GM21723 (cell line): ENCODE results near the gene SPTBN5.

ENCODE experiments used
- ATAC-seq: cut with Tn5 transposase; IDR thresholded peaks from one replicate; pipeline ENCODE4 v1.9.1; 2021; ENCODE audit warnings: mild to moderate bottlenecking, moderate library complexity; ENCODE audit not compliant: unreplicated experiment

Gene SPTBN5

DNA sequence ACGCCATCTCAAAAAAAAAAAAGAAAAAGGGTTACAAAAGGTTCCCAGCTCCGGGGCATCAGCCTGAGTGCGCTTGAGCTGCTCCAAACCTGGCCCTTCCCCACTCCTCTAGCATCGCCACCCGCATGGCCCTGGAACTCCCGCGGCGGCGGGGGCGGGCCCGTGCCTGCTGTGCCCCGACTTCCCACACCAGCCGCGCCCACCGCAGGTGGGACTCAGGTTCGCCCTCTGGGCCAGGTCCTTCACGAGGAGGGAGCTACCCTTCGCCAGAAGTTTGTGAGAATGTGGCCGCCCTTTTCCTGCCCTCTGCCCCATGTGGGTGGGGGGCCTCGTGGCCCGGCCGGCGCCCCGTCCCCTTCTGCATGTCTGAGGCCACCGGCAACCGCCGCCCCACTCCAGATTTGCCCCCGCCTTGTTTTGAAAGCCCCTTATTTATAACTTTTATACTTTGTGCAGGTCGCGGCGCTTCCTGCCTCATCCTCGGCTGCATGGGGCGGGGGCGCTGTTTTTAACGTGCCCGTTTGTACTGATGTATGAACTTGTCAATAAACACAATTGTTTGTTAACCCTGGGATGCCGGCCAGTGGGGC is 66.5 kb downstream of the SPTBN5 start:
- peak; percentile 13 for ATAC-seq

- ATAC-seq: no peak
Observed at GRCh38 chr15:41825572-41826535, 68.0 kb downstream of the SPTBN5 start.

GRCh38 chr15:41825145-41825544 is 68.7 kb downstream of the SPTBN5 start:
- ATAC-seq: no peak

DNA sequence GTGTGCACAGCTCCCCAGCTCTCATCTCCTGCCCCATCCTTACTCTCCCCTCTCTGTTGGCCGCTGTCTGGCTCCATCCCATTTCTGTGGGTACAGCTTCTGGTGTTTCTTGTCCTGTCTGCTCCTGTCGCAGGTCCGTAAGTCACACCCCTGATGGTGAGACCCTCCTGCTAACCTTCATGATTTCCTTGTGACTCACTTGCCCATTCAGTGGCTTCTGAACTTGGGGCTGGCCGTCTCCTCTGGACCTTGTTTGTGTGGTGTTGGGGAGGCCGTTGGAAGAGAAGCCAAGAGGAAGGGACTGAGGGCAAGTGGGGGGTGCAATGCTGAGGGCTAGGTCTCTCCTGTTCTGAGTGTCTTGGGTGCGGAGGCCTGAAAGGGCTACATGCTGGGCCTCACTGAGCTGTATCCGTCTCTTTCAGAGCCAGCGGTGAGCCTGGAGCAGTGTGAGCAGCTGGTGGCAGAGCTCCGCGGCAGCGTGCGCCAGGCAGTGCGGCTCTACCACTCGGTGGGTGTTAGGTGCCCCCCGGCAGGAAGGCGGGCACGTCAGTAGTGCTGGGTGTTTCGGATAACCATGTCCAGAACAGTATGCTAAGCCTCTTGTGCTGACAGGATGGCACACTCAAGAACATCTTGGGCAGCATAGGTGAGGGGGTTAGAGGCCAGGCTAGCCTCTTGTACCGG is 69.6 kb downstream of the SPTBN5 start:
- ATAC-seq: no peak

- ATAC-seq: no peak
Observed at GRCh38 chr15:41823502-41823901, 70.4 kb downstream of the SPTBN5 start.

- ATAC-seq: no peak
Observed at GRCh38 chr15:41822957-41823356, 70.9 kb downstream of the SPTBN5 start.

- no peak for ATAC-seq
Observed at GRCh38 chr15:41822471-41822870, 71.4 kb downstream of the SPTBN5 start.

- no peak for ATAC-seq
Observed at GRCh38 chr15:41821831-41822230, 72.0 kb downstream of the SPTBN5 start.

GRCh38 chr15:41820791-41821423 is 72.9 kb downstream of the SPTBN5 start:
- ATAC-seq: no peak

DNA sequence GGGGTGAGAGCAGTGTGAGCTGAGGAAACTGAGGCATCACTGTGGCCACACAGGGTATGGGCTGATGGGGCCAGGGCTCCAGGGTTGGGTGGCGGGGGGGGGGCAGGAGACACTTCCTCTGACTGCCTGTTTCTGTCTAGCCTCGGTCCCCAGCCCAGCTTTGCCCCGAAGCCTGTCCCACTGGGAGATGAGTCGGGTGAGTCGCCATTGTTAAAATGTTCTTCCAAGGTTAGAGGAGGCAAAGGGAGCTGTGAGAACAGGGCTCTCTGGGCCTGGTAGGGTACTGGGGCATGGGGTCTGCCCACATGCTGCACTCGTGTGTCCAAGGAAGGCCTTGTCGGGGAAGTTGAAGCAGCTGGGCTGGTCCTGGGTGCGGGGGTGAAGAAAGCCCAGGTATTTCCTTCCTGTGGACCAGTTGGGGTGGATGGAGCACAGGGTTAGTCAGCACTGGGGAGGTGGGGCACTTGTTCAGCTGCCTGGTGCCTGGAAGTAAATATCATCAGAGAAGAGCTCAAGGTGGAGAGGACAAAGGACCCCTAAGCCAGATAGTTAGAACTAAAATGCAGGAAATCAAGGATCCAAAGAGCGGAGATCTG is 74.3 kb downstream of the SPTBN5 start:
- ATAC-seq: no peak

DNA sequence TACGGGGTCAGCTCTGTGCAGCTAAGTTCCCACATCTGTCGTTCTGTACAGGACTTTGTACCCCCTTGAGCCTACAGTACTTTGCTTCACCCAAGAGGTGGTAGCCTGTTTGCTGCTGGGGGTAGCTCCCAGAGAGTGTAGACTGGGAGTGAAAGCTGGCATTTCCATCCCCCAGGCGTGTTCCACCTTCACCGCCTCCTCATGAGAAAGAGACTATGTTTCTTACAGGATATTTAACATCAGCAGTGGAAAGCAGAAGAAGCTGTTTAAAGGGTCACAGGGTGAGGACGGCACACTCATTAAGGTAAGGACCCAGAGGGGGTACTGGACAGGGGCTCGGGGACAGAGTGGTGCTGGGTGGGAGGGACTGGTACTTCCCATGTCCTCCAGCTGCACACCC is 76.1 kb downstream of the SPTBN5 start:
- ATAC-seq: no peak

DNA sequence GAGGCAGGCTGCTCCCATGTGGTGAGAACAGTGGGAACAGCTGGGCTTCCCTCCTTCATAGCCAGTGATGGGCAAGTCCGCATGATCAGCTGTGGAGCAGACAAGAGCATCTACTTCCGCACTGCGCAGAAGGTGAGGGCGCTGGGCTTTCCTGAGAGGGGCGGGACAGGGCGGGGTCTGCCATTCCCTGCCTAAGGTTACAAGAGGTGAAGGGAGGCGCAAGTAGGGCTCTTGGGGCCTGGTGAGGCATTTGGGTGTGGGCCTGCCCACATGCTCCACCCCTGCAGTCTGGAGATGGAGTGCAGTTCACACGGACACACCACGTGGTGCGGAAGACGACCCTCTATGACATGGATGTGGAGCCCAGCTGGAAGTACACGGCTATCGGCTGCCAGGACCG is 76.5 kb downstream of the SPTBN5 start:
- ATAC-seq: no peak

- no peak for ATAC-seq
Observed at GRCh38 chr15:41816788-41817187, 77.1 kb downstream of the SPTBN5 start.

GRCh38 chr15:41814534-41814933 is 79.3 kb downstream of the SPTBN5 start:
- ATAC-seq: no peak

DNA sequence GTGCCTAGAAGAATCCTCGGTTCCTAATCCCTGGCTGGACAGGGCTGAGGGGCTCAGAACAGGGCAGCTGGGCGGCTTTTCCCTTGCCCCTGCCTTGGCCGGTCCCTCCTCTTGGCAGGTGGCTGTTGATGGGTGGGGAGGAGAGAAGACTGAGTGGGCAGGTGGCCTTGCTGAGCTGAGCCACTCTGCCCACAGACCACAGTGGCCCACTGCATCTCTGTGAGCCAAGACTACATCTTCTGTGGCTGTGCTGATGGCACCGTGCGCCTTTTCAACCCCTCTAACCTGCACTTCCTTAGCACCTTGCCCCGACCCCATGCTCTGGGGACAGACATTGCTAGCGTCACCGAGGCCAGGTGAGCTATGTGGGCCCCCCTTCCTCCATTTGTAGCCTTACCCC is 80.4 kb downstream of the SPTBN5 start:
- ATAC-seq: no peak

GRCh38 chr15:41812820-41813375 is 81.0 kb downstream of the SPTBN5 start:
- ATAC-seq: no peak

- no peak for ATAC-seq
Observed at GRCh38 chr15:41811432-41812195, 82.2 kb downstream of the SPTBN5 start.

DNA sequence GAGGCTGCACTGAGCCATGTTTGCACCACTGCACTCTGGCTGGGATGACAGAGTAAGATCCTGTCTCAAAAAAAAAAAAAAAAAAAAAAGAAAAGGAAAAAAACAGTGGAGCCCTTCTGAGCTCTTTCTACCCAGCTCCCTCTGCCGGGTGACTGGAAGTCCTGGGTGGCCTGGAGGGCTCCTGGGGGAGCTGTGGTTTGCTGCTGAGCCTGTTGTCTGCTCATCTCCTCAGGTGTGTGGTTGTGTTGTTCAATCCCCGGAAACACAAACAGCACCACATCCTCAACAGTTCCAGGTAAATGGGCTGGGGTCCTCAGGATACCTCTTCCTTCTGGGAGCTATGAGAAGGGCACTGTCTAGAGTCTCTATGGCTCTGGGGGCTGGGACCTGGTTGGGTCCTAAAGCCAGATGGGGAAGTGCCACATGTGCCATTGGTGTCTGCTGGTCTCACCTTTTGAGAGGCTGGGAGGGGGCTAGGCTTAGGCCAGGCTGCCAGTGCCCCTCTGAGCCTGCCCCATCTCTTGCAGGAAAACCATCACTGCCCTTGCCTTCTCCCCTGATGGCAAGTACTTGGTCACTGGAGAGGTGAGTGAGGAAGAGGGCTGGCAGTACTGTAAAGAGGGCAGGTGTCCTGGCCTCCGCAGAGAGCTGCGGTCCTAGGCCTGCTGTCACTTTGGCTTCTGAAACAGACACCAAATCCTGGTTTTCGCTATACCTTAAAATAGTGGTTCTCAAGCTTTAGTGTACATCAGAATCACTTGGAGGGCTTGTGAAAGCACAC is 83.0 kb downstream of the SPTBN5 start:
- no peak for ATAC-seq
